IPS-18a (cell line): Measurements from ENCODE around the gene CPAMD8.
"Not testable (repeated sequence)": the region's sequence is repeated elsewhere in the genome, so short reads cannot be mapped to it uniquely, and the experiment has no call there.

Experiments
- H3K27ac ChIP-seq: one replicate; pipeline ENCODE4 v1.5.1; 2013; ENCODE audit warnings: low read length
- H3K27me3 ChIP-seq: one replicate; pipeline ENCODE4 v1.6.1; 2013; ENCODE audit warnings: mild to moderate bottlenecking, low read length; ENCODE audit not compliant: control insufficient read depth, insufficient read depth
- H3K36me3 ChIP-seq: one replicate; pipeline ENCODE4 v1.6.1; 2013; ENCODE audit warnings: low read depth, low read length; ENCODE audit not compliant: control insufficient read depth
- H3K4me1 ChIP-seq: one replicate; pipeline ENCODE4 v1.6.1; 2013; ENCODE audit warnings: low read depth, low read length; ENCODE audit not compliant: control insufficient read depth
- H3K4me3 ChIP-seq: one replicate; pipeline ENCODE4 v1.5.1; 2013; ENCODE audit warnings: low read length
- H3K9ac ChIP-seq: one replicate; pipeline ENCODE4 v1.6.1; 2013; ENCODE audit warnings: mild to moderate bottlenecking, low read length, moderate library complexity
- H3K9me3 ChIP-seq: one replicate; pipeline ENCODE4 v1.6.1; 2013; ENCODE audit warnings: low read depth, low read length; ENCODE audit not compliant: control insufficient read depth

CPAMD8 gene

GRCh38 chr19:16943942-16944625 lies 82.5 kb downstream of the CPAMD8 start:
- Histone ChIP-seq H3K27me3 (no peaks in the 10 kb centered on the region), H3K9ac (no peak overlapping the region), H3K4me3 (no peak overlapping the region), H3K9me3 (no peaks in the 10 kb centered on the region), H3K4me1 (no peaks in the 10 kb centered on the region), H3K36me3 (no peaks in the 10 kb centered on the region), H3K27ac (no peak overlapping the region)

DNA sequence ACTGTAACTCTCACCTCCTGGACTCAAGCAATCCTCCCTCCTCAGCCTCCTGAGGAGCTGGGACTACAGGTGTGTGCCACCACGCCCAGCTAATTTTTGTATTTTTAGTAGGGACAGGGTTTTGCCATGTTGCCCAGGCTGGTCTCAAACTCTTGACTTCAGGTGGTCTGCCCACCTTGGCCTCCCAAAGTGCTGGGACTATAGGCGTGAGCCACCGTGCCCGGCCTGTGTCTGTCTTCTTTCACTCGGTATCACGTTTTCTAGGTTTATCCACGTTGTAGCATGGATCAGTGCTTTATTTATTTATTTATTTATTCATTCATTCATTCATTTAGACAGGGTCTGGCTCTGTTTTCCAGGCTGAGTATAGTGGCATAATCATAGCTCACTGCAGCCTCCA lies 83.5 kb downstream of the CPAMD8 start:
- H3K4me1 ChIP-seq, H3K27me3 ChIP-seq, H3K36me3 ChIP-seq, H3K9ac ChIP-seq, H3K4me3 ChIP-seq, H3K9me3 ChIP-seq, H3K27ac ChIP-seq: not testable (repeated sequence)

GRCh38 chr19:16942583-16942982 lies 84.0 kb downstream of the CPAMD8 start:
- no peak overlapping the region for H3K4me3 ChIP-seq
- H3K36me3 ChIP-seq, result no peaks in the 10 kb centered on the region
- H3K4me1 ChIP-seq, result no peaks in the 10 kb centered on the region
- H3K27ac ChIP-seq, result no peak overlapping the region
- H3K27me3 ChIP-seq, result no peaks in the 10 kb centered on the region
- H3K9ac ChIP-seq, result no peak overlapping the region
- H3K9me3 ChIP-seq, result no peaks in the 10 kb centered on the region

DNA sequence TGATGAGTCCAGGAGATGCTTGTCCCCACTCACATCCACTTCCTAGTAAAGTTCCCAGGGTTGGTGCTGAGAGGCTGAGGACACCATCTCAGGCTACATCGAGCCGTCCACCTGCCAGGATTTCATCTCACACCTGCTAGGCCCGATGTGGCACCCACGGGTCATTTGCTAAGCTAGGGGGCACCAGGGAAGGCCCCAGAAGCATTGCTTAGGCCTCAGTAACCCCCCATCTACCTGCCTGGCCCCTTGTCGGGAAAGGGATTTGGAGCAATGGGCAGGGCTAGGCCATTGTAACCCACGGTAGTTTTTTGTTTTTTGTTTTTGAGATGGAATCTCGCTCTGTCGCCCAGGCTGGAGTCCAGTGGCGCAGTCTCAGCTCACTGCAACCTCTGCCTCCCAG lies 86.0 kb downstream of the CPAMD8 start:
- H3K27me3 ChIP-seq, result no peaks in the 10 kb centered on the region
- H3K4me3 ChIP-seq, result no peak overlapping the region

DNA sequence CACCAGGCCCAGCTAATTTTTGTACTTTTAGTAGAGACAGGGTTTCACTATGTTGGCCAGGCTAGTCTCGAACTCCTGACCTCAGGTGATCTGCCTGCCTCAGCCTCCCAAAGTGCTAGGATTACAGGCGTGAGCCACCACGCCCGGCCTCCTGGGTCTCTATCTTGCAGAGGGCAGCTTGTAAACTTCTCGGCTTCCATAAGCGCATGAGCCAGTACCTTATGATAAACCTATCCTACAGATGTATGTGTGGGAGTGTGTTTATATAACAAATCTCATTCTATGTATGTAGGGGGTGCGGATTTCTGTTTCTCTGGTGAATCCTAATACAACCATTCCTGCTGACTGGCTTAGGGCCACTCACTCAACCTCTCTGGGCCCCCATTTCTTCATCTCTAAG lies 86.5 kb downstream of the CPAMD8 start:
- H3K4me3 ChIP-seq, H3K9ac ChIP-seq, H3K9me3 ChIP-seq, H3K27me3 ChIP-seq, H3K36me3 ChIP-seq, H3K4me1 ChIP-seq, H3K27ac ChIP-seq: not testable (repeated sequence)

More for the DNA sequence above, 86.0 kb downstream of the CPAMD8 start:
- H3K4me1 ChIP-seq, result no peaks in the 10 kb centered on the region
- H3K27ac ChIP-seq, result no peak overlapping the region
- H3K36me3 ChIP-seq, result no peaks in the 10 kb centered on the region
- H3K9ac ChIP-seq, result no peak overlapping the region
- no peaks in the 10 kb centered on the region for H3K9me3 ChIP-seq

DNA sequence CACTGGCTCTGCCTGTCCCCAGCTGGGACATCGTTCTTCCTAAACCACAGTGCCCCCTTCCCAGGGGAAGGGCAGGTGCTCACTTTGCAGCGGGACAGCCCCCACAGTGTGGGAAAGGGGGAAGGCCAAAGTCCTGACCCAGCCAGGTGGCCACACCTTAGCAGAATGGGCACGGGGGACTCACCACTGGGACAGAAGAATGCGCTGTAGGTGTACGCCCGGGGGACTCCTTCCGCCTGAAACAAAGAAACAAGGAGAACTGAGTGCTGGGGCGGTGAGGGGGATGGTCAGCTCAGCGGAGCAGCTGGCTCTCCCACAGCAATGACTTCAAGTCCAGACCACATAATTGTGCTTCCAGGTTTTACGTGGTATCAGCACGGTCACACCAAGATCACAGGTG lies 88.4 kb downstream of the CPAMD8 start:
- Histone ChIP-seq H3K4me3 (no peak overlapping the region), H3K27ac (no peak overlapping the region), H3K27me3 (no peaks in the 10 kb centered on the region), H3K9ac (no peak overlapping the region), H3K9me3 (no peaks in the 10 kb centered on the region), H3K4me1 (no peaks in the 10 kb centered on the region), H3K36me3 (no peaks in the 10 kb centered on the region)

- not testable (repeated sequence) for H3K27me3 ChIP-seq, H3K9me3 ChIP-seq, H3K4me1 ChIP-seq, H3K27ac ChIP-seq, H3K9ac ChIP-seq, H3K36me3 ChIP-seq, H3K4me3 ChIP-seq
Measured at GRCh38 chr19:16937796-16938195, 88.8 kb downstream of the CPAMD8 start.

- Histone ChIP-seq H3K4me1 (no peaks in the 10 kb centered on the region), H3K9me3 (no peaks in the 10 kb centered on the region), H3K36me3 (no peaks in the 10 kb centered on the region), H3K9ac (no peak overlapping the region), H3K27ac (no peak overlapping the region), H3K27me3 (no peaks in the 10 kb centered on the region), H3K4me3 (no peak overlapping the region)
Measured at GRCh38 chr19:16936901-16937300, 89.7 kb downstream of the CPAMD8 start.

DNA sequence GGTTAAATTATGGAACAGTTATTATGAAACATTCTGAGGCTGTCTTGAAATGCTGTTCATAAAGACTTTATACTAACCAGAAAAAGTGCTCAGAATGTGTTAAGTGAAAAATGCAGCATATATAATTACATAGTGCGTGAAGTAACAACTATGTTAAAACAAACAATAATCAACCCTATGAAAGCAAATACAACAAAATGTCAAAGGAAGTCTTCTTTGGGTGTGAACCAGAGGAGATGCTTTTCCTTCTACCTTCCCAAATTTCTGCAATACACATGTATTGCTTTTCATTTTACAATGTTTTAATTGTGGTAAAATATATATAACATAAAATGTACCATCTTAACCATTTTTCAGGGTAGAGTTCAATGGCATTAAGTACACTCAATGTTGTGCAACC lies 92.1 kb downstream of the CPAMD8 start:
- Histone ChIP-seq H3K27me3 (no peaks in the 10 kb centered on the region), H3K27ac (no peak overlapping the region), H3K9ac (no peak overlapping the region), H3K36me3 (no peaks in the 10 kb centered on the region), H3K9me3 (no peaks in the 10 kb centered on the region), H3K4me1 (no peaks in the 10 kb centered on the region), H3K4me3 (no peak overlapping the region)

GRCh38 chr19:16931306-16931705 lies 95.3 kb downstream of the CPAMD8 start:
- no peaks in the 10 kb centered on the region for H3K4me1 ChIP-seq
- no peak overlapping the region for H3K4me3 ChIP-seq
- no peaks in the 10 kb centered on the region for H3K27me3 ChIP-seq
- H3K27ac ChIP-seq, result no peak overlapping the region
- H3K9me3 ChIP-seq, result no peaks in the 10 kb centered on the region
- H3K9ac ChIP-seq, result no peak overlapping the region
- H3K36me3 ChIP-seq, result no peaks in the 10 kb centered on the region

GRCh38 chr19:16930753-16931152 lies 95.9 kb downstream of the CPAMD8 start:
- no peaks in the 10 kb centered on the region for H3K27me3 ChIP-seq
- H3K9ac ChIP-seq, result no peak overlapping the region
- H3K4me1 ChIP-seq, result no peaks in the 10 kb centered on the region
- no peak overlapping the region for H3K27ac ChIP-seq
- H3K4me3 ChIP-seq, result no peak overlapping the region
- H3K9me3 ChIP-seq, result no peaks in the 10 kb centered on the region
- no peaks in the 10 kb centered on the region for H3K36me3 ChIP-seq

- H3K27me3 ChIP-seq, result no peaks in the 10 kb centered on the region
- no peaks in the 10 kb centered on the region for H3K9me3 ChIP-seq
- no peaks in the 10 kb centered on the region for H3K4me1 ChIP-seq
- no peaks in the 10 kb centered on the region for H3K36me3 ChIP-seq
- H3K9ac ChIP-seq, result no peak overlapping the region
- H3K27ac ChIP-seq, result no peak overlapping the region
- H3K4me3 ChIP-seq, result no peak overlapping the region
Measured at GRCh38 chr19:16928916-16929315, 97.7 kb downstream of the CPAMD8 start.
